Endothelial cell of umbilical vein (primary cell): ENCODE results near the gene KCNJ13. TPM values are rescaled to one million over a fixed set of nuclear protein-coding genes. Genes with fewer than 3 reads are reported as not detected.

Source experiments
- BruUV-seq: library from RNA; stranded (reverse); fragments of 400-500 nt; replicated peaks from 2 replicates; lab custom pipeline; 2021; lab: Mats Ljungman, UMichigan
- CTCF ChIA-PET: fragments of 300-600, 350-600 bp; sonication (Branson Sonifier 250); formaldehyde crosslinking; loops from one replicate; lab custom pipeline; 2021; ENCODE audit warnings: antibody characterized with exemption, inconsistent platforms; lab: Charles Lee
- POLR2A ChIA-PET: fragments of 300-600, 350-600 bp; sonication (Branson Sonifier 250); formaldehyde crosslinking; loops from one replicate; lab custom pipeline; 2021; ENCODE audit warnings: antibody characterized with exemption, inconsistent platforms; lab: Charles Lee
- DNase-seq: peaks from one replicate; pipeline ENCODE4 v3.0.0-alpha.2; 2011; ENCODE audit warnings: low read depth, low spot score
- FAIRE-seq: peaks from 2 replicates; lab custom pipeline; 2011; peaks lifted over from hg19 to GRCh38; lab: Jason Lieb, UNC
- H2AFZ ChIP-seq: 2 replicates; pipeline ENCODE4 v1.6.0; 2012; ENCODE audit warnings: low read depth, low read length, control low read depth, inconsistent platforms
- H3K27ac ChIP-seq: 2 replicates; pipeline ENCODE4 v1.5.1; 2011; ENCODE audit warnings: low read depth, mild to moderate bottlenecking, control low read depth, low read length, moderate library complexity; ENCODE audit not compliant: insufficient read depth
- H3K27me3 ChIP-seq, 2 experiments: 2 replicates each; pipeline versions ENCODE4 v1.6.0 to v1.6.1; 2011; ENCODE audit warnings: low read length in 2 of 2, mixed read lengths in 1 of 2; ENCODE audit not compliant: control insufficient read depth in 2 of 2, insufficient read depth in 2 of 2
- H3K36me3 ChIP-seq, 2 experiments: 2 replicates in 1 of 2; 3 replicates in 1 of 2; pipeline ENCODE4 v1.5.1; 2011; ENCODE audit warnings: low read length in 2 of 2, mild to moderate bottlenecking in 1 of 2, moderate library complexity in 1 of 2; ENCODE audit not compliant: control insufficient read depth in 2 of 2, insufficient read depth in 2 of 2; ENCODE audit errors: extremely low read depth in 1 of 2
- H3K4me1 ChIP-seq: 3 replicates; pipeline ENCODE4 v1.5.1; 2011; ENCODE audit warnings: mild to moderate bottlenecking, low read length; ENCODE audit not compliant: control insufficient read depth, insufficient read depth; ENCODE audit errors: extremely low read depth
- H3K4me2 ChIP-seq: 2 replicates; pipeline ENCODE4 v1.6.1; 2011; ENCODE audit warnings: low read length, control low read depth, mixed read lengths; ENCODE audit not compliant: insufficient read depth
- H3K4me3 ChIP-seq, 3 experiments: fragments of 200-600 bp in 1 of 3; sonication (generic), shearing (Covaris generic) in 1 of 3; replicated peaks in 1 of 3; 2 replicates each; pipeline ENCODE4 v1.5.1; 2011 to 2016; ENCODE audit warnings: control low read depth in 3 of 3, low read length in 3 of 3, mild to moderate bottlenecking in 2 of 3, inconsistent platforms in 1 of 3, low read depth in 1 of 3, moderate library complexity in 1 of 3; ENCODE audit not compliant: insufficient read depth in 1 of 3
- H3K79me2 ChIP-seq: 2 replicates; pipeline ENCODE4 v1.6.0; 2012; ENCODE audit warnings: low read length, inconsistent platforms; ENCODE audit not compliant: control insufficient read depth, insufficient read depth
- H3K9ac ChIP-seq: replicated peaks from 2 replicates; pipeline ENCODE3; 2011; ENCODE audit warnings: low read length, control low read depth; ENCODE audit not compliant: insufficient read depth; ENCODE audit errors: extremely low read depth
- H3K9me1 ChIP-seq: replicated peaks from 3 replicates; pipeline ENCODE4 v1.6.0; 2011; ENCODE audit warnings: mild to moderate bottlenecking, low read length; ENCODE audit not compliant: control insufficient read depth, insufficient read depth; ENCODE audit errors: extremely low read depth
- H3K9me3 ChIP-seq: replicated peaks from 2 replicates; pipeline ENCODE4 v1.5.1; 2012; ENCODE audit warnings: low read length, inconsistent platforms; ENCODE audit not compliant: control insufficient read depth, insufficient read depth
- H4K20me1 ChIP-seq: replicated peaks from 2 replicates; pipeline ENCODE3; 2011; ENCODE audit warnings: mild to moderate bottlenecking, low read length; ENCODE audit not compliant: control insufficient read depth, insufficient read depth; ENCODE audit errors: extremely low read depth
- EZH2 ChIP-seq: IDR thresholded peaks from 2 replicates; pipeline ENCODE4 v1.6.1; 2012; ENCODE audit warnings: borderline replicate concordance, low read depth, mild to moderate bottlenecking, moderate library complexity, low read length, inconsistent platforms; ENCODE audit not compliant: severe bottlenecking
- FOS ChIP-seq: IDR thresholded peaks from 2 replicates; pipeline ENCODE4 v1.6.1; 2011; ENCODE audit warnings: mild to moderate bottlenecking, low read length, moderate library complexity, borderline replicate concordance; ENCODE audit not compliant: insufficient read depth
- JUN ChIP-seq: IDR thresholded peaks from 2 replicates; pipeline ENCODE4 v1.6.1; 2011; ENCODE audit warnings: borderline replicate concordance, low read depth; ENCODE audit not compliant: insufficient read length, insufficient read depth
- MYC ChIP-seq: IDR thresholded peaks from one replicate; pipeline ENCODE4 v1.6.1; 2011; ENCODE audit warnings: mild to moderate bottlenecking, low read depth, low read length
- POLR2A ChIP-seq: IDR thresholded peaks from 2 replicates; pipeline ENCODE4 v1.6.1; 2012; ENCODE audit warnings: low read depth, mild to moderate bottlenecking, control low read depth, low read length
- POLR2AphosphoS5 ChIP-seq: IDR thresholded peaks from 2 replicates; pipeline ENCODE4 v1.6.1; 2012; ENCODE audit warnings: low read depth, mild to moderate bottlenecking, control low read depth, low read length, moderate library complexity; ENCODE audit not compliant: insufficient read depth
- dilution Hi-C: fragments of 300-500 bp; cut with MboI; formaldehyde crosslinking; loops from one replicate; pipeline ENCODE4 v1.15.0; 2019; ENCODE audit warnings: low sequenced_read_pairs; ENCODE audit not compliant: extremely low pct_ligation_motif_present
- intact Hi-C: fragments of 100-400 bp; cut with micrococcal nuclease; formaldehyde crosslinking; loops from one replicate; pipeline ENCODE4 v1.10.0; 2022
- polyA plus RNA-seq, 4 experiments: library from polyadenylated mRNA; depleted of rRNA in 3 of 4; stranded (reverse) in 3 of 4; unstranded in 1 of 4; fragments of >200 nt; gene quantifications; 2 replicates each; pipeline versions ENCODE4 v1.2.1 to v1.2.3, GENCODE V29; 2011 to 2012; ENCODE audit warnings: missing spikeins in 1 of 4
- total RNA-seq: library from RNA; stranded (reverse); gene quantifications from 2 replicates; pipeline ENCODE4 v1.2.3, GENCODE V29; 2021
- TF ChIP-seq, protein P1 (sequence below): IDR thresholded peaks from 2 replicates; pipeline ENCODE4 v1.6.1; 2011; ENCODE audit not compliant: insufficient read depth, insufficient read length
- TF ChIP-seq, protein P2 (sequence below), 2 donors: IDR thresholded peaks; 1 replicate in 1 of 2; 2 replicates in 1 of 2; pipeline ENCODE4 v1.5.1; 2011; ENCODE audit warnings: low read length in 2 of 2, mild to moderate bottlenecking in 2 of 2, moderate library complexity in 2 of 2, control low read depth in 1 of 2, inconsistent platforms in 1 of 2, low read depth in 1 of 2; ENCODE audit not compliant: insufficient read depth in 1 of 2; ENCODE audit errors: extremely low read depth in 1 of 2

The KCNJ13 gene
- total and polyA plus RNA-seq, 2 donors (not counting 3 experiments of a cell fraction or from before 2014, with no cell fraction given) = not detected

DNA sequence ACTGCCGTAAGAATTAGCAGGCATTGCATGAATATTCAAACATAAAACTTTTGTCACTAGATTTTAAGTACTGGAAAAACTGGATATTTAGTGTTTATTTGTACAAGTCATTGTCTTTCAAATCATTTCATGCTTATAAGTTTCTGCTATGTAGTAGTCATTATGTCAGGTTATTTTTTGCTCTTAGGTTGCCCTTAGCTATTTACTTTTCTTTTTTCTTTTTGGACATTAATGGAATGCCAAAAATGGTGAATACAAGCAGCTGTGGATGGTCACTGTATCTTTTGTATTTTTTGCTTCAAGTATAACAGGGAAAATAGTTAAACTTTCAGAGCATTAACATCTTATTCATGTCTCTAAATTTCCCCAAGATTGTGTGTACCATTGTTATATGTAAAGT, 18.6 kb upstream of the KCNJ13 start:
- dilution Hi-C loops = no loop called here

More for the DNA sequence above, 18.6 kb upstream of the KCNJ13 start:
- POLR2A ChIA-PET = no interaction called here
- intact Hi-C loops = no loop called here
- Histone ChIP-seq H3K9ac (no peak overlapping the region), H3K4me3 (no peak overlapping the region), H3K9me1 (no peaks in the 10 kb centered on the region), H3K27ac (no peak overlapping the region), H2AFZ (no peak overlapping the region), H3K4me2 (no peak overlapping the region), H3K4me1 (peaks cover 4% of the 10 kb centered on the region), H3K9me3 (no peaks in the 10 kb centered on the region), H3K79me2 (peaks cover 2% of the 10 kb centered on the region), H3K36me3 (peaks cover 19 to 23% of the 10 kb centered on the region in 2 experiments), H3K27me3 (no peaks in the 10 kb centered on the region), H4K20me1 (no peaks in the 10 kb centered on the region)
- BruUV-seq = no TSS peak
- TF ChIP-seq, protein P1, sequence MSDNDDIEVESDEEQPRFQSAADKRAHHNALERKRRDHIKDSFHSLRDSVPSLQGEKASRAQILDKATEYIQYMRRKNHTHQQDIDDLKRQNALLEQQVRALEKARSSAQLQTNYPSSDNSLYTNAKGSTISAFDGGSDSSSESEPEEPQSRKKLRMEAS = no peak
- TF ChIP-seq JUN (no peak), POLR2AphosphoS5 (no peak), FOS (no peak), EZH2 (no peak), POLR2A (no peak), MYC (no peak)
- TF ChIP-seq, protein P2, sequence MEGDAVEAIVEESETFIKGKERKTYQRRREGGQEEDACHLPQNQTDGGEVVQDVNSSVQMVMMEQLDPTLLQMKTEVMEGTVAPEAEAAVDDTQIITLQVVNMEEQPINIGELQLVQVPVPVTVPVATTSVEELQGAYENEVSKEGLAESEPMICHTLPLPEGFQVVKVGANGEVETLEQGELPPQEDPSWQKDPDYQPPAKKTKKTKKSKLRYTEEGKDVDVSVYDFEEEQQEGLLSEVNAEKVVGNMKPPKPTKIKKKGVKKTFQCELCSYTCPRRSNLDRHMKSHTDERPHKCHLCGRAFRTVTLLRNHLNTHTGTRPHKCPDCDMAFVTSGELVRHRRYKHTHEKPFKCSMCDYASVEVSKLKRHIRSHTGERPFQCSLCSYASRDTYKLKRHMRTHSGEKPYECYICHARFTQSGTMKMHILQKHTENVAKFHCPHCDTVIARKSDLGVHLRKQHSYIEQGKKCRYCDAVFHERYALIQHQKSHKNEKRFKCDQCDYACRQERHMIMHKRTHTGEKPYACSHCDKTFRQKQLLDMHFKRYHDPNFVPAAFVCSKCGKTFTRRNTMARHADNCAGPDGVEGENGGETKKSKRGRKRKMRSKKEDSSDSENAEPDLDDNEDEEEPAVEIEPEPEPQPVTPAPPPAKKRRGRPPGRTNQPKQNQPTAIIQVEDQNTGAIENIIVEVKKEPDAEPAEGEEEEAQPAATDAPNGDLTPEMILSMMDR (IDR thresholded peaks at IDR 0.05; ENCODE audit: extremely low read depth in 1 of 2, insufficient read depth in 1 of 2, low read depth in 1 of 2, low read length in 2 of 2) = no peak
- CTCF ChIA-PET = interaction anchor here (1.5 kb wide), 1 partner anchor 17 kb away, joined by 8 read pairs; no protein-coding TSS in a partner anchor
- DNase-seq (no peak), FAIRE-seq (no peak)
